ENCODE measurements around the gene GH2.
"Not testable (repeated sequence)": the region's sequence is repeated elsewhere in the genome, so short reads cannot be mapped to it uniquely, and the experiment has no call there.

The GH2 gene

DNA sequence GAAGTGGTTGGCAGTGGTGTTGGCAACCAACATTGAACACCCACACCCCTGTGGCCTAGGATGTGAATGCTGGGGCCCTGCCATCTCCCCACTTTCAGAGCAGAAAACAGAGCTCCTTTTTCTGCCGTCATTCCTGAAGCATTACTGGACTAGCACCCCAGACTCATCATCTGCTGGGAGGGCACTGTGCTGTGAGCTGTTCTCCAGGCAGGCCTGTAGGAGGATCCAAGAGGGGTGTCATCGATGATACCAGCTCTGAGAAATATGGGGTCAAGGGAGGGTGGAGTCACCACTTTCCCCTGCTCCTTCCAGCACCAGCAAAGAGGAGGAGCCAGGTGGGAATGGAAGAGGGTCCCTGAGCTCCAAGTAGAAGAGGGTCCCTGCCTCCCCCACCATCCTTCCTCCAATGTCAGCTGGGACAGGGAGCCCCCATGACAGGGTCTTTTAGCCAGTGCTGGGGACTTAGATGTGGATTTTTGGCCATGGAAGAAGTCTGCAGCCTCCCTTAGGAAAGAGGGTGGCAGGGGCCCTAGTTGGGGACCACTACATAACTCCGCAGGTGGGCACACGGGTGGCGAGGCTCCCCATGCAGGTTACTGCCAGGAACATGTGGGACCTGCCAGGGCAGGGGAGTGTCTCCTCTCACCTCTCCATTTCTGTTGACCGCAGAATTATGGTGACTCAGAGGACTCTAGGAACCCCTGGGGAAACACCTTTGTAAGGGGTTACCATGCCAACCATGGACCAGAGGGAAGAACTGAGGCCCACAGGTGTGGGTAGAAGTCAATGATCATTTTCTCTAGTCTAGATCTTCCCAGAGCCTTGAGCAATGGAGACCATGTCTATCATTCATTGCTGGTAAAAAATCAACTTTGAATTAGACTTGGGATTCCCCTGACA is 17.4 kb upstream of the GH2 start:
- not testable (repeated sequence) for H3K9me3 Mint-ChIP-seq; H3K4me3 Mint-ChIP-seq; DNase-seq; H3K36me3 Mint-ChIP-seq (ENCODE audit: low read depth); H3K27me3 Mint-ChIP-seq; H3K27ac Mint-ChIP-seq
- H3K4me1 Mint-ChIP-seq = peaks cover 12% of the 10 kb centered on the region
- ATAC-seq = peak; percentile 77

DNA sequence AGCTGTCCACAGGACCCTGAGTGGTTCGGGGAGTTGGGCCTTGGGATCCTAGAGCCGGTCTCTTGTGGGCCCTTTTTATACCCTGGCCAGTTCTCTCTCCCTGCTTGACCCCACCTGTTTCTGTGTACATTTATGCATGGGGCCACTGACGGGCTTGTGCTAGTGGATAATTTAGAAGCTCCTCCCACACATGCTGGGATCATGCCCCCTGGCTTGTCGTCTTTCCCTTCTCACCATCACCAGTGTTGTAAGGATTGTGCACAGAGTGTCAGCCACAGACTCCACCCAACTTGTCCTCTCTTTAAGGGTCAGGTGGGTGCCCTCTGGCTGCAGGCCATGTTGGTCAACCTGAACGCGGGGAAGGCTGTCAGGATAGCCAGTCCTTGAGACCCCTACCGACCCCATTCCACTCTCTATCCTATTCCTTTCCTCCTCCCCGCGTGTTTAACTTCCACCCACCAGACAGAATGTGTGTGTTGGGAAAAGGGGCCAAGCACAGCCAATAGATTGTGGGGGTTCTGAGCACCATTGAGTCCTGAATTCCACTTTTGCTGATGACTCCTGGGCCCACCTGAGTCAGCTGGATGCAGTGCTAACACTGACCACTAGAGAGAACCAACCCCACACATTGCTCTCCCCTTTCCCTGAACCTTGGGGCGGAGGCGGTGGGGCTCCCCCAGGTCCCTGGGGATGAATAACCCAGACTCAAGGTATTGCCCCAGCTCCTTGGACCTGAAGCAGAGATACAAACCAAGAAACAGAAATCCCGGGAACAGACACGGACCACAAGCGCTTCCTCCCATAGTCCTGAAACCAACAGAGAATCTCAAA is 15.0 kb upstream of the GH2 start, which contains the start of gene CSH1:
Gene CSH1, minus strand, starts transcription at position 51 of the 831 bp plus-strand sequence. CDS start 63 bp downstream, outside the sequence.
- DNase-seq; H3K4me3 Mint-ChIP-seq; H3K4me1 Mint-ChIP-seq; ATAC-seq; H3K27me3 Mint-ChIP-seq; H3K36me3 Mint-ChIP-seq (ENCODE audit: low read depth); H3K27ac Mint-ChIP-seq; H3K9me3 Mint-ChIP-seq: not testable (repeated sequence)

DNA sequence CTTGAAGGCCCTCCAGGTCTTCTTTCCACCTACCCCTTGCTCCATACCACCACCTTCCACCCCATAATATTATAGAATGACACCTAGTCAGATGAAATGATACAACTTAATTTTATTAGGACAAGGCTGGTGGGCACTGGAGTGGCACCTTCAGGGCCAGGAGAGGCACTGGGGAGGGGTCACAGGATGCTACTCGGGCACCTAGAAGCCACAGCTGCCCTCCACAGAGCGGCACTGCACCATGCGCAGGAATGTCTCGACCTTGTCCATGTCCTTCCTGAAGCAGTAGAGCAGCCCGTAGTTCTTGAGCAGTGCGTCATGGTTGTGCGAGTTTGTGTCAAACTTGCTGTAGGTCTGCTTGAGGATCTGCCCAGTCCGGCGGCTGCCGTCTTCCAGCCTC is 13.1 kb upstream of the GH2 start:
- not testable (repeated sequence) for H3K27ac Mint-ChIP-seq; DNase-seq; H3K4me3 Mint-ChIP-seq; H3K27me3 Mint-ChIP-seq; ATAC-seq; H3K4me1 Mint-ChIP-seq; H3K9me3 Mint-ChIP-seq; H3K36me3 Mint-ChIP-seq (ENCODE audit: low read depth)

DNA sequence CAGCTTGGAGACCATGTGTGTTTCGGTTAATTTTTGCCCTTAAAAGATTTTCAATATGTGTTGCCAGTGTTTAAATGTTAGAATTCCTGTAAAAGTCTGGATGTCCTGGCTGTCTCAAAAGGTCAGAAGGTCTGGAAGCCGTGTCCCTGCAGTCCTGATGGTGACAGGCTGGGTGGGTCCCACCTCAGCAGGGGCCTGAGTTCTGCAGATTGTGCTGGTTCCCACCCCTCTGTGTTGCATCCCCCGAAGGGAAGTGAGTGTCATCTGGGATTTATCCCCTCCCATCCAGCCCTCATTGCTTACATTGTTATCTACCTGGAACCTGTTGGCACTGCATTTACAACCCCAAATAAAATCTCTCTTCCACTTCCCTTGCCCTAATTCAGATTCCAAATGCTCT is 12.3 kb upstream of the GH2 start:
- not testable (repeated sequence) for H3K9me3 Mint-ChIP-seq; H3K4me1 Mint-ChIP-seq; H3K27me3 Mint-ChIP-seq; H3K27ac Mint-ChIP-seq; H3K36me3 Mint-ChIP-seq (ENCODE audit: low read depth); H3K4me3 Mint-ChIP-seq; ATAC-seq; DNase-seq

DNA sequence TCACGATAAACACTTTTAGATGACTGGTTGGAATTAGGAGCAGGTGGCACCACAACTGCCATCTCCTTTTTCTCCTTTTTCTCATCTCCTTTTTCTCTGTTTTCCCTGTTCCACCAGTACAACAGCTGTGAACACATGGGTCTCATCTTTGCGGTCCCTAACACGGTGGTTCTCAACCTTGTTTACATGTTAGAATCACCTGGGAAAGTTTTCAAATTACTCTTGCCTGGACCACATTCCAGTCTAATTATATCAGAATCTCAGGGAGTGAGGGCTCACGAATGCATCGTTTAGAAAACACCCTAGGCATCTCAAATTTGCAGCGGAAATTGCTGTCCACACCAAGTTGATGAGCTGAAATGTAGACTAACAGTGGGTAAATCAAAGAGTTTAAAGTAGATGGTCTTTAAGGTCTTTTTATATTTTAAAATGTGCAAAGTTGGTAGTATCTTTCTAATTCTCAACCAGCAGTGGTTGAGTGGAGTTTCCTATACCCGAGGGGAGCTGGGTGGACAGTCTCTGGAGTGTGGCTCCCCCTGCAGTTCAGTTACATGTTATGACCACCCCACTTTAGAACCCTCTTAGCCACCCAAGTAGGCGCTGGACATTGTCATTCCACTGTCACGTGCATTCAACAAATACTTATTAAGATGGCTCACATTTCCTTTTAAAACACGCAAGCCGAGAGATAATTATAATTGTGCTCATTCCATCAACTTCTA is 10.7 kb upstream of the GH2 start:
- not testable (repeated sequence) for ATAC-seq; H3K4me3 Mint-ChIP-seq; H3K27me3 Mint-ChIP-seq; H3K27ac Mint-ChIP-seq; H3K36me3 Mint-ChIP-seq (ENCODE audit: low read depth); H3K9me3 Mint-ChIP-seq; H3K4me1 Mint-ChIP-seq; DNase-seq

DNA sequence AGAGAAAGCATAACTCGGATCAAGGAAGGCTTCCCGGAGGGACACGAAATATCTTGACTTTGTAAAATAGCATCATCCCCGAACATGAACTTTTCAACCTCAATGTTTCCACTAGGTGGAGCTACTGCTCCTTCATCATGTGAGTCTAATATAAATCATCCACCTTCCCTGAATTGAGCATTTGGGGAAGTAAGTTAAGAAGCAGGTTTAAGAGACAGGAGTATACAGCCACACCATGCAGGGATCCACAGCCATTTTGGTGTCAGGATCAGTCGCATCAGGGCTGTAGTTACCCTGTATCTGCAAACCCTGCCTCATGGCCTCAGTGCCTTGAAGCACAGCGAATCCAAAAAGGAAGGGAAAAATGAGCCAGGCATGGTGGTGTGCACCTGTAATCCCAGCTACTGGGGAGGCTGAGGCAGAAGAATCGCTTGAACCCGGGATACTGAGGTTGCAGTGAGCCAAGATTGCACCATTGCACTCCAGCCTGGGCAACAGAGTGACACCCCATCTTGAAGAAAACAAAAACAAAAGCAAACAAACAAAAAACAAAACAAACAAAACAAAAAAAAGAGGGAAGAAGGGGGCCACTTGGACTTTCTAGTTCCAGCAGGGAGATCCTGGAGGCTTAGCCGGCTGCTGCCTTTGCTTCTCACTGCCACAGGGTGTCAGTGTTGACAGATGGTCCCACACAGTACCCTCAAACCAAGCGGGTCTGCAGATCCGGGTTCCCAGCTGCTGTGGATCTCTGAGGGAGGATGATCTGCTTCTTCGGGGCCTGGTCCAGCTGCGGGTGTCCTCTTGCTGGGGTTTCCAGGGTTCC is 7.5 kb upstream of the GH2 start:
- H3K36me3 Mint-ChIP-seq (ENCODE audit: low read depth); DNase-seq; H3K9me3 Mint-ChIP-seq; H3K4me1 Mint-ChIP-seq; H3K4me3 Mint-ChIP-seq; H3K27ac Mint-ChIP-seq; H3K27me3 Mint-ChIP-seq: not testable (repeated sequence)
- ATAC-seq = peak; percentile 66

DNA sequence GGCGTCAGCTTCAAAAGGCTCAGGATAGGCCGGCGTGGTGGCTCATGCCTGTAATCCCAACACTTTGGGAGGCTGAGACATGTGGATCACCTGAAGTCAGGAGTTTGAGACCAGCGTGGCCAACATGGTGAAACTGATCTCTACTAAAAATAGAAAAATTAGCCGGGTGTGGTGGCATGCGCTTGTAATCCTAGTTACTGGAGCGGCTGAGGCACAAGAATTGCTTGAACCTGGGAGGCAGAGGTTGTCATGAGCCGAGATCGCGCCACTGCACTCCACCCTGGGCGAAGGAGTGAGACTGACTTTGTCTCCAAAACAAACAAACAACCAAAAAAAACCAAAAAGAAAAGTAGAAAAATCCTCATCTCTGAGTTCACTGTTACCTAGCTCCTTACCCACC is 3.4 kb upstream of the GH2 start:
- not testable (repeated sequence) for H3K9me3 Mint-ChIP-seq; H3K27ac Mint-ChIP-seq; H3K4me3 Mint-ChIP-seq; H3K36me3 Mint-ChIP-seq (ENCODE audit: low read depth); DNase-seq; H3K4me1 Mint-ChIP-seq; ATAC-seq; H3K27me3 Mint-ChIP-seq

DNA sequence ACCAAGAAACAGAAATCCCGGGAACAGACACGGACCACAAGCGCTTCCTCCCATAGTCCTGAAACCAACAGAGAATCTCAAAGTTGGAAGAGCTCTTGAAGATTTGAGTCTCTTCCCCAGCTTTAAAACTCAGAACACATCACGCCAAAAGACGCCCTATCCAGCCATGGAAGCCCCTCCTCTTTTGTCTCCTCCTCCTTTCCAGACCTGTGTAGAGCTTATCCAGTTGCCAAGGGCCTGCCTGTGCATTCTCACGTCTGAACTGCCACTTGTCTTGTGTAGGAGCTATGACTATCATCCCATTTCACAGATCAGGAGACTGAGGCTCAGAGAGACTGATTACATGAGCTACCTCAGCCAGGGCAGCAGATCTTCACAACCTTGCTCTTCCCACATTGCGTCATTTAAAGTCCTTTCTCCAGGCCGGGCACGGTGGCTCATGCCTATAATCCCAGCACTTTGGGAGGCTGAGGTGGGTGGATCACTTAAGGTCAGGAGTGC is 932 bp upstream of the GH2 start:
- H3K36me3 Mint-ChIP-seq (ENCODE audit: low read depth); H3K27me3 Mint-ChIP-seq; DNase-seq; H3K9me3 Mint-ChIP-seq; ATAC-seq; H3K4me1 Mint-ChIP-seq; H3K4me3 Mint-ChIP-seq; H3K27ac Mint-ChIP-seq: not testable (repeated sequence)

DNA sequence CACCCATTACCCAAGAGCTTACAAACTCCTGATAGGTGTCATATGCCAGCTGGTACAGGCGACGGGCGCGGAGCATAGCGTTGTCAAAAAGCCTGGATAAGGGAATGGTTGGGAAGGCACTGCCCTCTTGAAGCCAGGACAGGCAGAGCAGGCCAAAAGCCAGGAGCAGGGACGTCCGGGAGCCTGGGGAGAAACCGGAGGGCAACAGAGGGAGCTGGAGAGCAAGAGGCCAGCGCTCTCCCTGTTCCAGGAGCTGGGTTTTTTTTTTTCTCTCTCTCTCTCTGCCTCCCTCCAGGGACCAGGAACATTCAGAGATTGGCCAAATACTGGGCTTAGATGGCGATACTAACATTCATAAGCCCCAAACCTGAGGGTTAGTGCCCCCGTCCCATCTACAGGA is 407 bp downstream of the GH2 start:
- not testable (repeated sequence) for H3K36me3 Mint-ChIP-seq (ENCODE audit: low read depth); ATAC-seq; H3K27me3 Mint-ChIP-seq; H3K27ac Mint-ChIP-seq; H3K9me3 Mint-ChIP-seq; H3K4me3 Mint-ChIP-seq; DNase-seq; H3K4me1 Mint-ChIP-seq

DNA sequence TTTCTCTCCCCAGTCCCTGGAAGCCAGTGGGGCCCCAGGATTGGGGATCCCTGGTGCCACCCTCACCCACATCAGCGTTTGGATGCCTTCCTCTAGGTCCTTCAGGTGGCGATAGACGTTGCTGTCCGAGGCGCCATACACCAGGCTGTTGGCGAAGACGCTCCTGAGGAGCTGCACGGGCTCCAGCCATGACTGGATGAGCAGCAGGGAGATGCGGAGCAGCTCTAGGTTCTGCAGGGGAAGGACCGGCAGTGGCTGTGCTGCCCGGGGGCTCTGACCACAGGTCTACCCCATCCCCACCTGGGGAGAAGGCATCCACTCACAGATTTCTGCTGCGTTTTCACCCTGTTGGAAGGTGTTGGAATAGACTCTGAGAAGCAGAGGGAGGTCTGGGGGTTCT is 1.0 kb downstream of the GH2 start:
- H3K27ac Mint-ChIP-seq = no peak overlapping the region
- no peak for ATAC-seq
- DNase-seq = no peak
- no peaks in the 10 kb centered on the region for H3K9me3 Mint-ChIP-seq
- no peak overlapping the region for H3K4me3 Mint-ChIP-seq
- peaks cover 2% of the 10 kb centered on the region for H3K4me1 Mint-ChIP-seq
- no peaks in the 10 kb centered on the region for H3K36me3 Mint-ChIP-seq (ENCODE audit: low read depth)
- no peaks in the 10 kb centered on the region for H3K27me3 Mint-ChIP-seq

DNA sequence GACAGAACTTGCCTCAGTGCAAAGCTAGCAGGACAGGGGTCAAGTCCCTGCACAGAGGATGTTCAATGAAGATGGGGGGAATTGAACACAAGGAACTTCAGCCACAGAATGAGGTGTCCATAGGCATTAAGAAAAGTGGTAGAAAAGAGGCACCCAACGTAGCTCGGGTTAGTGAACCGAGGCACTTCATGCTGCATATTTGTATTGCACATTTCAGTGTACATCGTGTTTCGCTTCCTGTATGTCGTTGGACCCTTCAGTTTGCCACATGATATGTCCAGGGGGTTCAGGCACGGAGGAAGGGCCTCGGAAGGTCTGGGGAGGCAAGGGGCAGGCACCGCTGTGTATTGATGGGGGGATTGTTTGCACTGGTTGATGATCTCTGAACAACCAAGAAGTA is 3.3 kb downstream of the GH2 start:
- not testable (repeated sequence) for H3K36me3 Mint-ChIP-seq (ENCODE audit: low read depth); DNase-seq; H3K4me3 Mint-ChIP-seq; H3K27ac Mint-ChIP-seq; H3K27me3 Mint-ChIP-seq; H3K9me3 Mint-ChIP-seq; H3K4me1 Mint-ChIP-seq; ATAC-seq

DNA sequence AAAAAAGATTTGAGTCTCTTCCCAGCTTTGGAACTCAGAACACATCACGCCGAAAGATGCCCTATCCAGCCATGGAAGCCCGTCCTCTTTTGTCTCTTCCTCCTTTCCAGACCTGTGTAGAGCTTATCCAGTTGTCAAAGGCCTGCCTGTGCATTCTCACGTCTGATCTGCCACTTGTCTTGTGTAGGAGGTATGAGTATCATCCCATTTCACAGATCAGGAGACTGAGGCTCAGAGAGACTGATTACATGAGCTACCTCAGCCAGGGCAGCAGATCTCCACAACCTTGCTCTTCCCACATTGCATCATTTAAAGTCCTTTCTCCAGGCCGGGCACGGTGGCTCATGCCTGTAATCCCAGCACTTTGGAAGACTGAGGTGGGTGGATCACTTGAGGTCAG is 7.1 kb downstream of the GH2 start:
- ATAC-seq; DNase-seq; H3K4me3 Mint-ChIP-seq; H3K36me3 Mint-ChIP-seq (ENCODE audit: low read depth); H3K9me3 Mint-ChIP-seq; H3K27ac Mint-ChIP-seq; H3K4me1 Mint-ChIP-seq; H3K27me3 Mint-ChIP-seq: not testable (repeated sequence)

DNA sequence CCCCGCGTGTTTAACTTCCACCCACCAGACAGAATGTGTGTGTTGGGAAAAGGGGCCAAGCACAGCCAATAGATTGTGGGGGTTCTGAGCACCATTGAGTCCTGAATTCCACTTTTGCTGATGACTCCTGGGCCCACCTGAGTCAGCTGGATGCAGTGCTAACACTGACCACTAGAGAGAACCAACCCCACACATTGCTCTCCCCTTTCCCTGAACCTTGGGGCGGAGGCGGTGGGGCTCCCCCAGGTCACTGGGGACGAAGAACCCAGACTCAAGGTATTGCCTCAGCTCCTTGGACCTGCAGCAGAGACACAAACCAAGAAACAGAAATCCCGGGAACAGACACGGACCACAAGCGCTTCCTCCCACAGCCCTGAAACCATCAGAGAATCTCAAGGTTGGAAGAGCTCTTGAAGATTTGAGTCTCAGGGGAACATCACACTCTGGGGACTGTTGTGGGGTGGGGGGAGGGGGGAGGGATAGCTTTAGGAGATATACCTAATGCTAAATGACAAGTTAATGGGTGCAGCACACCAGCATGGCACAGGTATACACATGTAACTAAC is 7.6 kb downstream of the GH2 start:
- not testable (repeated sequence) for H3K4me1 Mint-ChIP-seq; H3K9me3 Mint-ChIP-seq; H3K4me3 Mint-ChIP-seq; DNase-seq; ATAC-seq; H3K27me3 Mint-ChIP-seq; H3K27ac Mint-ChIP-seq; H3K36me3 Mint-ChIP-seq (ENCODE audit: low read depth)

All from activated naive CD8-positive, alpha-beta T cell treated with anti-CD3 and anti-CD28 coated beads, Interleukin-2, amount 50 U/mL, for 24 hours (primary cell).